SK-MEL-5 (cell line): ENCODE results near the gene RBP5. TPM values are rescaled to one million over a fixed set of nuclear protein-coding genes. Genes with fewer than 3 reads are reported as not detected.

Experiments
- DNase-seq: peaks from one replicate; pipeline ENCODE4 v3.0.0-alpha.2; 2016; ENCODE audit warnings: low read depth, low spot score
- in situ Hi-C: cut with HindIII; loops from 2 replicates; pipeline ENCODE4 v1.10.0; 2016; ENCODE audit warnings: low sequenced_read_pairs, high pct_unique_total_duplicates, low pct_unique_long_range_greater_than_20kb
- polyA plus RNA-seq, 2 experiments: library from polyadenylated mRNA; depleted of rRNA; stranded (reverse); fragments of >200 nt; gene quantifications; 2 replicates each; pipeline ENCODE4 v1.2.3, GENCODE V29; 2015
- total RNA-seq: library from RNA; depleted of rRNA; stranded (reverse); fragments of >200 nt; shearing (Covaris generic); gene quantifications from 2 replicates; pipeline ENCODE4 v1.2.3, GENCODE V29; 2014; rRNA removed

The RBP5 gene
- total RNA-seq: not detected in 2 replicates
- not detected in 2 replicates for polyA plus RNA-seq (2015; cell fraction: cytosol; rRNA removed)
- not detected in 2 replicates for polyA plus RNA-seq (2015; cell fraction: nucleus; rRNA removed)

- DNase-seq: no peak
- in situ Hi-C loops: no loop called here
Observed at GRCh38 chr12:7128681-7129286, at the start of gene RBP5. RBP5 (minus strand) TSS chr12:7128889; CDS start chr12:7128775, 114 bp downstream.

DNA sequence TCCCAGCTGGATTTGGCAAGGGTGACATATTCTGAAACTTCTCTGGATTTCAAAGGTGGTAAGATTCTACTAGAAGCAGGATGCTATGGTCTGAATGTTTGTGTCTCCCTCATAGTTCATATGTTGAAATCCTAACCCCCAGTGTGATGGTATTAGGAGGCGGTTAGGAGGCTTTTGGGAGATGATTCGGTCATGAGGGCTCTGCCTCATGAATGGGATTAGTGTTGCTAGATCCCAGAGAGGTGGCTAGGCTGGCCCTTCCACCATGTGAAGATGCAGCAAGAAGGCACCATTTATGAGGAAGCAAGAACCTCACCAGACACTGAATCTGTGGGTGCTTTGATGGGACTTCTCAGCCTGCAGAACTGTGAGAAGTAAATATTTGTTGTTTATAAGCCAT lies 49.8 kb upstream of the RBP5 start:
- DNase-seq: peak; percentile 66
- in situ Hi-C loops: no loop called here

DNA sequence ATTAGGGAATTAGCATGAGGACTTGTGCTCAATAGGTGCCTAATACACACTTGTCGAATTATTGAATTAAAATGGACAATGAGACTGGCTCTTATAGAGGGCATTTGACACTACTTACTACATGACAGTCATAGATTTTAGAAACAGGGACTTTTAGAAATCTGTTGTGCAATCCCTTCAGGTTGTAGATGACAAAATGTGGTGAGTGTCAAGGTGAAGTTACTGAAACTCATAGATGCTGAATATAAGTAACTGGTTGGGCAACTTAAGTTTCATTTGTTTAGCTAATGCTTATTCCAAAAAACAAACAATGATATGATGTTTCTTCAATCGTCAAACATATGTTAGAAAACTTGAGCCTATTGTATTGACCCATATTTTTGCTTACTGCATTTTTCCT lies 47.9 kb upstream of the RBP5 start:
- in situ Hi-C loops: no loop called here
- no peak for DNase-seq

GRCh38 chr12:7175493-7175892 lies 46.8 kb upstream of the RBP5 start:
- in situ Hi-C loops: no loop called here
- no peak for DNase-seq

DNA sequence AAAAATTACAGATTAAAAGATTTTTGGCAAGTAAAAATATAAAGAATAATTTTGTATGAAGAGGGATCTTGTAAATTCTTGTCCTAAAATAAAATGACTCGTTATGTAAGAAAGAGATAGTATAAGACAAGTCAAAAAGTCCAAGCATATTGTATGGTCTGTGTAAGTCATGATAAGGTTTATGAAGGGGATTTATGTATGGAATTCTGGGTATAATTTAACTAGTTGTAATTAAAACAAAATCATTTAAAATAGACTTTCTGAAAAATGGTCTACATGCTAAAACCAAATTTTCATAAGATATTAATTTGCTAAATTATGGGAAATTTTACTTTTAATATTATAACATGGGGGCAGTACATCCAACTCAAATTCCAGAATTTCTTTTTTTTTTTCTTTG lies 43.2 kb upstream of the RBP5 start:
- DNase-seq: no peak
- in situ Hi-C loops: no loop called here

GRCh38 chr12:7169951-7170350 lies 41.3 kb upstream of the RBP5 start:
- in situ Hi-C loops: no loop called here
- no peak for DNase-seq

DNA sequence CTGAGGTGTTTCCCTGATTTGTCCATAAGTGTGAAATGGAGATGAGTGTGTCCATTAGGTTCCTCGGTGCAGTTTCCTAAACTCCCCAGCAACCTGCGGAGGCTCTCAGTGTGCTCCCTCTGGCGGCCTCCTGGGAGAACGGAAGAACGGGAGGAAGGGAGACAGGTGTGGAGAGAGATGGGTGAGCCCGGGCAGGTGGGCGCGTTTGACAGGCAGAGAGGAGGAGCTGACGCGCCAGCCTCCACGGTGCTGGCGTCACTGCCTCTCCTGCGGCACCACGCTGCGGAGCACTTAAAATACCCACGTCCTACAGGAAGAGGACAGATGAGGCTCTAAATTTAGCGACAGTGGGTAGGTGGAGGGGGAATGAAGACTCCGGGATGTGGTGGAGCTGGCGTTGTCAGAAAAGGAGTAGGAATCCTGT lies 34.0 kb upstream of the RBP5 start:
- DNase-seq: peak; percentile 40
- in situ Hi-C loops: no loop called here

DNA sequence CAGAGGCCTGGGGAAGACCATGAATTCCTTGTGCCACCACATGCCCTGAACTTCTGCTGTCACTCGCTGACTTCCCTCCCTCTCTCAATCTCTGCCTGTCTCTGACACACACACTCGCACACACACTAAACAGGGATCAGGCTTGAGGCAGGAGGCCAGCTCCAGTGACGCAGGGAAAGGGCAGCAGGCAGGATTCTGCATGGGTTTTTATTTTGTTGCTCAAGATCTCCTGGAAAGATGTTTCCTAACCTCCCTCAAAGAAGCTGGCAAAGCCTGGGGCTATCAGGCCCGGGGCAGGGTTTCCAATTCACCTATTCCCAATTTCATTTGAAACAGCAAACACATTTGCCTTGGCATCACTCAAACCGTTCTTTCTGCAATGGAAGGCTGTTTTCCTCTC lies 33.1 kb upstream of the RBP5 start:
- in situ Hi-C loops: no loop called here
- DNase-seq: no peak

GRCh38 chr12:7161327-7161726 lies 32.6 kb upstream of the RBP5 start:
- no peak for DNase-seq
- in situ Hi-C loops: no loop called here

- in situ Hi-C loops: no loop called here
- no peak for DNase-seq
Observed at GRCh38 chr12:7160183-7160582, 31.5 kb upstream of the RBP5 start.

DNA sequence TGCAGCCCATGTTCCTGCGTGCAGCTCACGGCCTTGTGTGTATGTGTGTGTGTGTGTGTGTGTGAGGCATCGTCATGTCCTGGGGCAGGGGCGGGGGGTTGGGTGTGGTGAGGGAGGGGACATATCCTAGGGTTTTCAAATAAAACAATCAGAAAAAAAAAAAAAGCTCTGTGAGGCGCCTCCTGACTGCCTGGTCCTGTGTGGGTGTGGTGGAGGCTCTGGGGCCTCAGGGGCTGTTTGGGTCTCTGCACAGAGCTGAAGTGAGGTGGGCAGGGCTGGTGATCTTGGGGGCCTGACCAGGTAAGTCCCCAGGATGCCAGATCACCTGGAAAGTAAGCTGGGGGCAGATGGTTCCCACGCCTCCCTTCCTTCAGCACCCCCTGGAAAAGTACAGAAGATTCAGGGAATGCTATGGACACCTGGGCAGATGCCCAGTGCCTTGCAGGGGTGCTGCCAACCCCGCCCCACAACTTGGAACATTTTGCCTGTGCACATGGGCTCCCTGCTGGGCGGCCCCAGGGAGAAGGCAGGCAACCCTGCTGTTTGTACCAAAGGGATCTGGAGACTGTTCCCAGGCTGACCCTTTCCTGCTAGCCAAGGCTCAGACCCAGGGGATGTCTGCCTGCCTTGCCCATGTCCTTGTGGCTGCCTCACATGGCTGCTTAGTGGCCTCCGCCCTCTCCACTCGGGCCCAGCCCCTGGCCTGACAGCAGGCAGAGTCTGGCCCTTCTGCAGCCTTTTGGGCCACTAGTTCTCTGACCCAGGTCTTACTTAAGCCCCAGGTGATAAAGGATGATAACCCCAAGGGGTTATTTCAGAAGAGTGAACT lies 30.3 kb upstream of the RBP5 start:
- DNase-seq: no peak
- in situ Hi-C loops: no loop called here

DNA sequence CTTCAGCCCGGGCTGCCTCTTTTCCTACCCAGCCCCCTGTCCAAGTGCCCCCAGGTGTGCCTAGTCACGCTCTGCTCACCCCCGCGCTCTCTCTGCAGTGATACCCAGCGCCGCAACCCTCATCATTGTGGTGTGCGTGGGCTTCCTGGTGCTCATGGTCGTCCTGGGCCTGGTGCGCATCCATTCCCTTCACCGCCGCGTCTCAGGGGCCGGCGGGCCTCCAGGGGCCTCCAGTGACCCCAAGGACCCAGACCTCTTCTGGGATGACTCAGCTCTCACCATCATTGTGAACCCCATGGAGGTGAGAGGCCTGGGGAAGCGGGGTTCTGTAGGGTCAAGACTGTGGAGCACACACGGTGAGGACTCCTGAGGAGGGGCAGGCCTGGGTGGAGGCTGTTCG lies 28.7 kb upstream of the RBP5 start:
- in situ Hi-C loops: no loop called here

DNA sequence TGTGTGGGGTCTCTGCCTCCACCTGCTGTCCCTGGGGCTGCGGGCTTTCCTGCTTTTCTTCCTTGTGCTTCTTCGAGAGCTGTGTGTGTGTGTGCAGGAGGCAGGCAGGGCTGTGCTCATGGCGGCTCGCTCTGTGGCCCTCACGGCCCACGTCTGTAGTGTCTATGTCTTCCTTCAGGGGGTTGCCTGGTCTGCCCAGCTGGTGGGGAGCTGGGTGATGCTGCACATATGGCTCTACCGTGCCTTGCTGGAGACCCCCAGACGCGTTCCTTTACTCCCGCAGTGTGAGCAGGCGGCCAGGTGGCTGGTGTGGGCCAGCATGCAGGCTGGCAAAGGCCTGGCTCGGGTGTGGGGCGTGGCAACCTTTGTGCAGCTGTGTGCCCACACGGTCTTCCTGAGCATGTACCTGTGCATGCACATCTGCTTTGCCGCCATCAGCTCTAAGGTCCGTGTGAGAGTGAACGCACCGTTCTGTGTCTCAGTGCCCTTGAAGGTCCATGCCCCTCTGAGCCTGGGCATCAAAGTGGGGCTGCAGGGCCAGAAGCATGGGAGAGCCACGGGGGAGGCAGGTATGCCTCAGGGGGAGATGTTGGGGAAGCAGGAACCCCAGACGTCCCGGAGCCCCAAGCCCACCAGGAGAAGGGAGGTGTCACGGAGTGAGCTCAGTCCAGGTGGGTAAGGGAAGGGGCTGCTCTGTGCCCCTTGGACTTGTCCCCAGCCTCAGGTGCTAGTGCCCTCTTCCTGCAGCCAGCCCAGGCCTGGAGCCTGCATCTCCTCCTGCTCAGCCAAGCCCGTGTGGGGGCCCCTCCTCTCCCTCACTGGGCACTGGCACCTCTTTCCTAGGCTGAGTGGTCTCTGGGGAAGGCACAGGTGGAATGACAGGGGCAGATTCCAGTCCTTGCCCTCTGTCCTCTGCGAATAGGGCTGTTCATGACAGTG lies 27.8 kb upstream of the RBP5 start:
- in situ Hi-C loops: no loop called here
- DNase-seq: no peak

More for the DNA sequence above, 28.7 kb upstream of the RBP5 start:
- no peak for DNase-seq

GRCh38 chr12:7155471-7156034 lies 26.9 kb upstream of the RBP5 start:
- DNase-seq: no peak
- in situ Hi-C loops: no loop called here

DNA sequence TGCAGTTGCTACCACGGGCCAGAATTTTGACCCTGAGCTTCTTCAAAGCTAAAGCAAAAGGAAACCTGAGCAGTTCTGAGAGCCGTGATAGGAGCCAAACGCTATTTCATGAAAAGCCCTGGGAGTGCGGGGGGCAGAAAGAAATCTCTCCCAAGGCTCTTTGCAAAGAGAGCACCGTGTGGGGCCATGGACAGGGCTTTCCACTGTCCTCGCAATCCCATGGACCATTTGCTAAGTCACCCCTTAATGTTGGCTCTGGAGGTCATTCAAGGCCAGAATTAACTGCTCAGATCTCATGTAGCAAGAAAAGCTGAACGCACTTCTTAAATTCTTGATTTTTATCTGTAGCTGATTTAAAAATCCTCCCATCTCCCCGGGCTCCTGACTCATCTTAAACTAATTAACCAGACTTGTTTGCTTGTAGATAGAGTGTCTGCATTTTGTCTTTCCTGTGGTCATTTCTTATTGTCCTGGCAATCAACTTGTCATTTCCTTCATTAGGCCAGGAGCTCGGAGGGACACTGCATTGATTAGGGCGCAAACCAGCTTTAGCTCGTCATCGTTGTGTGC lies 26.3 kb upstream of the RBP5 start:
- in situ Hi-C loops: no loop called here
- no peak for DNase-seq

DNA sequence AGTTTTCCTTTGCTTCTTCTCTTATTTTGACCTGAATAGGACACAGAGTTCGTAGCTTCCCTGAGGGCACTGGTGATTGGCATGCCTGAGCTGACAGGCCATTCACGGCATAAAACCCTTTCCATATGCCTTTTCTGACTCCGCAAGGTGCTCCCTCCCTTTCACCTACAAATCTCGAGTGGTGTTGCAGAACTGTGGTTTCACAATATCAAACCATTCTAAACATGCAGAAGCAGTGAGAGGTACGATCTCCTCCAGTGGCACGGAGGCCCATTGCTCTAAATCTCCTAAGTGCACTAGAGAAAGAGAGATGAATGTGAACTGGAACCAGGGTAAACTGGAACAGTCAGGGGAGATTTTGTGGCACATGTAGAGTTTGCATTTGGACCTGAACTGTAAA lies 25.4 kb upstream of the RBP5 start:
- DNase-seq: no peak
- in situ Hi-C loops: no loop called here

- in situ Hi-C loops: no loop called here
- no peak for DNase-seq
Observed at GRCh38 chr12:7152818-7153217, 24.1 kb upstream of the RBP5 start.
